UCSD-AML1 (cell line): ENCODE results near the gene CD200.
A peak's percentile ranks its signal among the peaks of the same experiment; 100 is the strongest.
"Not testable (repeated sequence)": the region's sequence is repeated elsewhere in the genome, so short reads cannot be mapped to it uniquely, and the experiment has no call there.

Experiments
- DNase-seq: peaks from one replicate; lab custom pipeline; 2025; ENCODE audit not compliant: unreplicated experiment; lab: John Stamatoyannopoulos, UW

The CD200 gene

GRCh38 chr3:112357930-112358780 lies 25.2 kb downstream of the CD200 start:
- DNase-seq, result no peak

- no peak for DNase-seq
Measured at GRCh38 chr3:112360561-112360960, 27.6 kb downstream of the CD200 start.

GRCh38 chr3:112362221-112362620 lies 29.3 kb downstream of the CD200 start:
- DNase-seq, result no peak

GRCh38 chr3:112364291-112364690 lies 31.3 kb downstream of the CD200 start:
- no peak for DNase-seq

GRCh38 chr3:112365035-112365434 lies 32.1 kb downstream of the CD200 start:
- DNase-seq, result no peak

- no peak for DNase-seq
Measured at GRCh38 chr3:112365636-112366035, 32.7 kb downstream of the CD200 start.

- DNase-seq, result no peak
Measured at GRCh38 chr3:112366522-112366921, 33.6 kb downstream of the CD200 start.

GRCh38 chr3:112371569-112371968 lies 38.6 kb downstream of the CD200 start:
- no peak for DNase-seq

- no peak for DNase-seq
Measured at GRCh38 chr3:112372396-112372795, 39.4 kb downstream of the CD200 start.

GRCh38 chr3:112373476-112373875 lies 40.5 kb downstream of the CD200 start:
- DNase-seq, result no peak

GRCh38 chr3:112373924-112374323 lies 41.0 kb downstream of the CD200 start:
- no peak for DNase-seq

- DNase-seq, result no peak
Measured at GRCh38 chr3:112374333-112374734, 41.4 kb downstream of the CD200 start.

- DNase-seq, result no peak
Measured at GRCh38 chr3:112375117-112375516, 42.2 kb downstream of the CD200 start.

- DNase-seq, result peak; percentile 38
Measured at GRCh38 chr3:112376241-112376911, 43.4 kb downstream of the CD200 start.

GRCh38 chr3:112376992-112377391 lies 44.0 kb downstream of the CD200 start:
- no peak for DNase-seq

GRCh38 chr3:112377568-112378071 lies 44.7 kb downstream of the CD200 start:
- DNase-seq, result no peak

GRCh38 chr3:112378347-112378746 lies 45.4 kb downstream of the CD200 start:
- DNase-seq, result not testable (repeated sequence)

GRCh38 chr3:112379020-112379690 lies 46.2 kb downstream of the CD200 start:
- peak; percentile 22 for DNase-seq

- DNase-seq, result no peak
Measured at GRCh38 chr3:112381673-112382542, 49.0 kb downstream of the CD200 start.

- DNase-seq, result no peak
Measured at GRCh38 chr3:112382543-112383160, 49.7 kb downstream of the CD200 start.
